CD4-positive, alpha-beta T cell treated with Interleukin-4 for 4 hours (primary cell): ENCODE data around the gene KIFAP3.
"Not testable (repeated sequence)": the region's sequence is repeated elsewhere in the genome, so short reads cannot be mapped to it uniquely, and the experiment has no call there.

Source experiments
- DNase-seq: peaks from one replicate; pipeline ENCODE4 v3.0.0-alpha.2; 2020

Gene KIFAP3

DNA sequence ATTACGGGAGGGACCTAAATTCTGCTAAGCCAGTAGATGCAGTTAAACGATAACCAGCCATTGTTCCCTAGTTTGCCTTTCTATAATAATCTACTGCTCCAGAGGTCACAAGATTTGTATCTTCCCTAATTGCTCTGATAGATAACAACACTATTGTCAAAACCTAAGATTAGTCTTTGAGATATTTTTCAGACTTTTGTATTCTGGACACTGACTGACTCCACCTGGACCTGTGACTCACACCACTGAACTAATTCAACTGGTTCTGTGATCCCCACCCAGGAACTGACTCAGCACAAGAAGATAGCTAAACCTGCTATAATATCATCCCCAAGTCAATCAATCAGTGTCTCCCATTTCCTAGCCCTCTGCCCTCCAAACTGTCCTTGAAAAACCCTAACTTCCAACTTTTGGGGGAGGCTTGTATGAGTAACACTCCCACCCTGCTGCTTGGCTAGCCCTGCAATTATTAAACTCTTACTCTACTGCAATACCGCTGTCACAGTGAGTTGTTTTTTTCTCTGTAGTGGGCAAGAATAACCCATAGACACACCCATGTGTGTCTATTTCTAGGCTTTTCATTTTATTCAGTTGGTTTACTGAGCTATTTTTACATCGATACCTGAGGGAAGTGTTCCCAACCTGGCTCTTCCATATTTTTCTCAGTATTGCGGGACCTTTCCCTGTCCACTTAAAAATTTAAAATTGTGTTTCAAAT lies 11.2 kb downstream of the KIFAP3 start:
- no peak for DNase-seq

DNA sequence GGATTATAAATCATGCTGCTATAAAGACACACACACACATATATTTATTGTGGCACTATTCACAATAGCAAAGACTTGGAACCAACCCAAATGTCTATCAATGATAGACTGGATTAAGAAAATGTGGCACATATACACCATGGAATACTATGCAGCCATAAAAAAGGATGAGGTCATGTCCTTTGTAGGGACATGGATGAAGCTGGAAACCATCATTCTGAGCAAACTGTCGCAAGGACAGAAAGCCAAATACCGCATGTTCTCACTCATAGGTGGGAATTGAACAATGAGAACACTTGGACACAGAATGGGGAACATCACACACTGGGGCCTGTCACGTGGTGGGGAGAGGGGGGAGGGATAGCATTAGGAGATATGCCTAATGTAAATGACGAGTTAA lies 12.8 kb downstream of the KIFAP3 start:
- DNase-seq = not testable (repeated sequence)

DNA sequence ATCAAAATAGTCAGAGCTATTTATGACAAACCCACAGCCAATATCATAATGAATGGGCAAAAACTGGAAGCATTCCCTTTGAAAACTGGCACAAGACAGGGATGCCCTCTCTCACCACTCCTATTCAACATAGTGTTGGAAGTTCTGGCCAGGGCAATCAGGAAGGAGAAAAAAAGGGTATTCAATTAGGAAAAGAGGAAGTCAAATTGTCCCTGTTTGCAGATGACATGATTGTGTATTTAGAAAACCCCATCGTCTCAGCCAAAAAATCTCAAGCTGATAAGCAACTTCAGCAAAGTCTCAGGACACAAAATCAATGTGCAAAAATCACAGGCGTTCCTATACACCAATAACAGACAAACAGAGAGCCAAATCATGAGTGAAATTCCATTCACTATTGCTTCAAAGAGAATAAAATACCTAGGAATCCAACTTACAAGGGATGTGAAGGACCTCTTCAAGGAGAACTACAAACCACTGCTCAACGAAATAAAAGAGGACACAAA lies 14.4 kb downstream of the KIFAP3 start:
- not testable (repeated sequence) for DNase-seq

DNA sequence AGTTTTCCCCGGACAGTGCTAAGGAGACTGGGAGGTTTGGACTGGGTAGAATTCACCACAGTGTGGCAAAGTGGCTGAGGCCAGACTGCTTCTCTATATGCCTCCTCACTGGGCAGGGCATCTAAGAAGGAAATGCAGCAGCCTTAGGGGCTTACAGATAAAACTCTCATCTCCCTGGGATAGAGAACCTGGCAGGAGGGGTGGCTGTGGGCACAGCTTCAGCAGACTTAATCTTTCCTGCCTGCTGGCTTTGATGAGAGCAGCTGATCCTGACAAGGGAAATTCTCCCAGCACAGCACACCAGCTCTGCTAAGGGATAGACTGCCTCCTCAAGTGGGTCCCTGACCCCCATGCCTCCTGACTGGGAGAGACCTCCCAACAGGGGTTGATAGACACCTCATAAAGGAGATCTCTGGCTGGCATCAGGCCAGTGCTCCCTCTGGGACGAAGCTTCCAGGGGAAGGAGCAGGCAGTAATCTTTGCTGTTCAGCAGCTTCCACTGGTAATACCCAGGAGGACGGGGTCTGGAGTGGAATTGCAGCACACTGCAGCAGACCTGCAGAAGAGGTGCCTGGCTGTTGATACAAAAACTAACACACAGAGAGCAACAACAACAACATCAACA lies 25.2 kb downstream of the KIFAP3 start:
- DNase-seq = no peak

DNA sequence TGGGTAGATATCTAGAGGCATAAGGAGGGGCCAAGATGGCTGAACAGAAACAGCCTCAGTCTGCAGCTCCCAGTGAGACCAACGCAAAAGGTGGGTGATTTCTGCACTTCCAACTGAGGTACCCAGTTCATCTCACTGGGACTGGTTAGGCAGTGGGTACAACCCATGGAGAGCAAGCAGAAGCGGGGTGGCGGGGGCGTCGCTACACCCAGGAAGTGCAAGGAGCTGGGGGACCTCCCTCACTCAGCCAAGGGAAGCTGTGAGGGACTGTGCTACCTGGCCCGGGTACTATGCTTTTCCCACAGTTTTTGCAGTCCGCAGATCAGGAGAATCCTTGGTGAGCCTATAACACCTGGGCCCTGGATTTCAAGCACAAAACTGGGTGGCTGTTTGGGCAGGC lies 26.0 kb downstream of the KIFAP3 start:
- no peak for DNase-seq

DNA sequence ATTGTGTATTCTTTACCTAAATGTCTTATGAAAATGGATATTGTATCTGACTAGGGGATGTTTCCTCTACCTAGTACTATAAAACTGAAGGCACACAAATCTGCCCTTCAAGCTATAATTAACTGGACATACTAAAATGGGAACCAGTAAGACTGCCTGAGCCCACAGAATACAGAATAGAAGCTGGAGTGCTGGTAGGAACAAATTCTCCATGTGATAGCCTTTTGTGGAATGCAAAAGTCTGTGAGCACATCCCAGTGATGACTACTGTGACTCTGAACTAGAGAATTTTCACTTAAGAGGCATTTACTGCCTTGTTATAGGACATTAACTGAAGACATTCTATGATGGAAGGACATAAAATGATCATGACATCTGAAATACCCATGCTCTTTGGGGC lies 30.3 kb downstream of the KIFAP3 start:
- no peak for DNase-seq

DNA sequence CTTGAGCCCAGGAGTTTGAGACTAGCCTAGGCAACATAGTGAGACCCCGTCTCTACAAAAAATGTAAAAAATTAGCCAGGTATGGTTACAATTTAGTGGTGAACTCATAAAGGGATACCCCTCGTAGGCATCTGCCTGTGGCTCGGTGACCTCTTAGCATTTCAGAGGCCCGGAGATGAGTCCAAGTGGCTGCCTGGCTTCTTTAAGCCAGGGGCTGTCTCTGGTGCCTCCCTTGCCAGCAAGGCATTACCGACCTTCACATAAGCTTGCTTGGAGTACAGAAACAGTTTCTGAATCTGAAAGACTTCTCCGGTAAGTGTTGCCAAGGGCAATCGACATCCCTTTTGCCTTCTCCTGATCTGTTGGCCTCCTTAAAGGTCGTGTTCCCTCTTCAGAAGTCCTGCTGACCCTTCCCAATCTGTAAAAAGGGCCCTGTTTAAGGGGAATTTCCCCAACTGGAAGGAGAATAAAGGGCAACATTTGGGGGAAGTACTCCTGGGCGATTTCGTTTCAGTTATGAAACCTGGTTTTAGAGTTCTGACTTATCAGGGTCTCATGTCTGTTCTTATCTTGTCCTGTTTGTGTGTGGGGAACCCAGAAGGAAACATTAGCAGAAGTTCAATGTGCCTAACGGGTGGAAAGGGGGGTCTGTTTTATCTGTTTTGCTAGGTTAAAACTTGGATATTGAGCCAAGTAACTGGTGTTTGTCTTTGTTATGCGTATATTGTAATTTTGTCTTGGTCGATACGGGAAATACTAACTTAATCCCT lies 32.9 kb downstream of the KIFAP3 start:
- DNase-seq = no peak

DNA sequence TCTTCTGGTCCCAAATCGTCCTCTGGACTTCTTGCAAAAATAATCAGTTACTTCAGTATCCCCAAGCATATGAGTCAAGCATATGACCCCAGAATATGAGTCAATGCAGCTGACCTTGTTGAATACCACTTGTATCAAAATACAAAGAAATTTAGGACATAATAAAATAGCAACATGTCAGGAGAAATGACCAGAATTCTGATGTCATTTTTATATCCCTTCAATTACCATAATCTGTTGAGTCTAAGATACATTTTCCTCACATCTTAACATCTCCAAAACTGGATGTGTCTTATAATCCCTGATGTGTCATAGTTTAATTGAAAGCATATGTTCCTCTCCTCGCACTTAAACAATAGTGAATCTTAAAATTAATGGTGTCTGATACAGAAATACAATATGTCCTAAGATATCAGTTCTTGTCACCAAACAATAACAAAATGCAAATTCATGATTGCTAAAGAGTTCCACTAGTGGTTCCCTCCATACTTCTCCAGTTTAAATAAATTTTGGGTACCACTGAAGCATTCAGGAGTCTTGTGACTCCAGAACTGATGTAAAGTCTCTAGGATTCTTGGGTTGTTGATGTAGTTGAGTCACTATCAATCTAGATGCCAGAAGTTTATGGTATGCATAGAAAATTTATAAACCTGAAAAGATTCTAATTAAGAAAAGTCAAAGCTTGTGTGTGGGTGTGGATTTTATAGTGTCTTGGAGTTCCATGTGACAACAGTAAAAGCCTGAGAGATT lies 41.8 kb downstream of the KIFAP3 start:
- no peak for DNase-seq

DNA sequence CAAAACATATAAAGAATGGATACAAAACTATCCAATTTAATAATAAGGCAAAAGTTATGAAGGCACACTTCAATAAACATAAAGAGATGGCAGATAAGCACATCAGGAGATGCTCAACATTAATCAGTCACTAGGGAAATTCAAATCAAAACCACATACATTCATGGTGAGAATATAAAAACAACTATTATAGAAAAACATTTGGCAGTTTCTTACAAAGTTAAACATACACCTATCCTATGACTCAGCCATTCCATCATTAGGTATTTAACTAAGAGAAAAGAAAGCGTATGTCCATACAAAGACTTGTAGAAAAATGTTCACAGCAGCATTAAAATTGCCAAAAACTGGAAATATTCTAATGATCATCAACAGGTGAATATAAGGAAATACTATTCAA lies 44.3 kb downstream of the KIFAP3 start:
- DNase-seq = no peak

DNA sequence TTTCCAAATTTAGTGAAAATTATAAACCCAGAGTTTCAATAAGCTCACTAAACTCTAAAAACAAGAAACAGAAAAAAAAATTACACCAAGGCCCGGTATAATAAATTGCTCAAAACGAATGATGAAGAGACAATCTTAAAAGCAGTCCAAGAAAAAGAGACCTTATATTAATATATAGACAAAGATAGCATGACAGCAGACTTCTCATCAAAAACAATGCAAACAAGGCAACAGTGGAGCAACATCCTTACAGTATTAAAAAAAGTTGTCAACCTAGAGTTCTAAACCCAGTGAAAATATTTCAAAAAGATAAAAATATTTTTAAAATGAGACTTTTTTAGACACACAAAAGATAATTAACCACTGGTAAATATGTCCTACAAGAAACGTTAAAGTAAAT lies 46.7 kb downstream of the KIFAP3 start:
- no peak for DNase-seq

DNA sequence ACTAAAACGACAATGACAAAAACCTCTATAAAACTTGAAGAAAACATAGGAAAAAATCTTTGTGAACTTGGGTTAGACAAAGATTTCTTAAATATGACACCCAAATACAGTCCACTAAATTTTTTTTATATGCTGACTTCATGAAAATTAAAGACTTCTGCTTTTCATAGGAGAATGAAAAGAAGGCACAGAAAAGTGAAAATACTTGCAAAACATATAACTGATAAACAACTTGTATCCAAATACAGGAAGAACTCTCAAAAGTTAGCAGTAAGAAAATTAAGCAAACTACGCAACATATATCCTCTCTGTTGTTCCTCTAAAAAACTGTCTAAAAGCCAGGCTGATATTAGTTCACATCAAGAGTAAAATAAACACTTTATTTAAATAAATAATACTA lies 53.6 kb downstream of the KIFAP3 start:
- DNase-seq = no peak

DNA sequence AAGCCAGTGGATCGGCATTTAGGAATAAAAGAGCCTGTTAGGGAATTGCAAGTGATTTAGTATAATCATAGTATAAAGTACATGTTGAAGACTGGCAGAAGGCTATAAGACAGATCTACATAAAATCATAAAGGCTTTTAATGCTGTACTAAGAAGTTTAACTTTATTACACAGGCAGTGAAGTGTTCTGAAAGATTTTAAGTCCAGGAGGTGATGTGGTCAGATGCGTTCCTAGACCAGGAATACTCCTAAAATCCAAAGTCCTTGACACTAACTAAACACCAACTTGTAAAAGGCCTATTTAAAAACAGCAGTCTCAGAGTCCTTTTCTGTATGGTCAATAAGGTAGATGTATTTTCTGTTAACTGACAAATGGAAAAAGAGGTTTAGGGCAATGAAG lies 57.0 kb downstream of the KIFAP3 start:
- no peak for DNase-seq

DNA sequence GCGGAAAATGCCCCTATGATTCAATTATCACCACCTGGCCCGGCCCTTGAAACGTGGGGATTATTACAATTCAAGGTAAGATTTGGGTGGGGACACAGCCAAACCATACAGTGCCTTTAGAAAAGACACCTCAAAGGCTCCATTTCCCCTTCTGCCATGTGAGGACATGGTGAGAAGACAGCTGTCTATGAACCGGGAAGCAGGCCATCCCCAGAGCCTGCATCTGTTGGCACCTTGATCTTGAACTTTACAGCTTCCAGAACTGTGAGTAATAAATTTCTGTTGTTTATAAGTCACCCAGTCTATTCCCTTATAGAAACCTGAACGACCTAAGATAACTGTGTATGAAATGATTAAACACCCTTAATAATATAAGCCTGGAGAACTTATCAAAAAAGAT lies 61.6 kb downstream of the KIFAP3 start:
- DNase-seq = no peak

DNA sequence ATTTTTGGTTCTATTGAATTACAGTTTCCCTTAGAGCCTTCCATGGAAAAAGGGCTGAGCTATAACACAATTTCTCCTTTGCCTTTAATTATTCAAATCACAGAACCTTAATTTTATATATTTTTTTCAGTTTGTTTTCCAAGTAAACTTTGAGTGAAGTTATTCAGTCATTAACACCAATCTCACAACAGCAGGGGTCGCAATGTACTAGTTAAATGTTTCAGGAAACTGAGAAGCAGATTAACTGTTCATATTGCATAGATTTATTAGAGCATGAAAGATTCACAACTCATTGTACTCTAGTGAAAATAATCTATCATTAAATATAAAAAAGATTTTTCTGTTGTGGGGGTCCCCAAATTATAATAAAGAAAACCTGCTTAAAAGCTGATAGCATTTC lies 64.1 kb downstream of the KIFAP3 start:
- DNase-seq = peak; percentile 13

DNA sequence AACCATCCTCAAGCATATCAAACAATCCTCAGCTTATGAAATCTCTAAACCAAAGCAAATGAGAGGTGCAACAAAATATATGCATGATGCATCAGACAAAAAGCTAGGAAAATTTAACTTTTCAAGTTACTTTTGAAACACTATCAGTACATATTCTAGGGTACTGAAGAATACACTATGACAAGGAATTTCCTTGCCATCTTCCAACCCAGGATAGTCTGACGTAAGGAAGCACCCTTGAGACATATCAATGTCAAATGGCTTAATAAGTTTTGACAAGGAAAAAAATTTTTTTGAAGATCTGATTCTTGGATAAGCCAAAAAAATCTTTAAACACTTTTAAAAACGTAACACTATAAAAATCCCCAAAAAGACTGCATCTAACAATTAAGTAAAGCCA lies 64.9 kb downstream of the KIFAP3 start:
- no peak for DNase-seq

DNA sequence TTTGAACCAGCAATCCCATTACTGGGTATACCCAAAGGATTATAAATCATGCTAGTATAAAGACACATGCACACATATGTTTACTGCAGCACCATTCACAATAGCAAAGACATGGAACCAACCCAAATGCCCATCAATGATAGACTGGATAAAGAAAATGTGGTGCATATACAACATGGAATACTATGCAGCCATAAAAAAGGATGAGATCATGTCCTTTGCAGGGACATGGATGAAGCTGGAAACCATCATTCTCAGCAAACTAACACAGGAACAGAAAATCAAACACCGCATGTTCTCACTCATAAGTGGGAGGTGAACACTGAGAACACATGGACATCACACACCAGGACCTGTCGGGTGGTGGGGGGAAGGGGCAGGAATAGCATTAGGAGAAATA lies 65.8 kb downstream of the KIFAP3 start:
- not testable (repeated sequence) for DNase-seq

DNA sequence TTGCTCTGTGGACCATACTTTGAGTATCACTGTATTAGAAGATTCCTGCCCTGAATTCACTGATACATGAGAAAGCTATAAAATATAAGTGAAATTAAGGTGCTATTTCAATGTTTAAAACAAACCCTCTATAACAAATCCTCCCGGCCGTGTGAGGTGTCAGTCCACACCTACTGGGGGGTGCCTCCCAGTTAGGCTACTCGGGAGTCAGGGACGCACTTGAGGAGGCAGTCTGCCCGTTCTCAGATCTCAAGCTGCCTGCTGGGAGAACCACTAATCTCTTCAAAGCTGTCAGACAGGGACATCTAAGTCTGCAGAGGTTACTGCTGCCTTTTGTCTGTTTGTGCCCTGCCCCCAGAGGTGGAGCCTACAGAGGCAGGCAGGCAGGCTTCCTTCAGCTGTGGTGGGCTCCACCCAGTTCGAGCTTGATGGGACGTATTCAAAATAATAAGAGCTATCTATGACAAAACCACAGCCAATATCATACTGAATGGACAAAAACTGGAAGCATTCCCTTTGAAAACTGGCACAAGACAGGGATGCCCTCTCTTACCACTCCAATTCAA lies 71.1 kb downstream of the KIFAP3 start:
- not testable (repeated sequence) for DNase-seq

DNA sequence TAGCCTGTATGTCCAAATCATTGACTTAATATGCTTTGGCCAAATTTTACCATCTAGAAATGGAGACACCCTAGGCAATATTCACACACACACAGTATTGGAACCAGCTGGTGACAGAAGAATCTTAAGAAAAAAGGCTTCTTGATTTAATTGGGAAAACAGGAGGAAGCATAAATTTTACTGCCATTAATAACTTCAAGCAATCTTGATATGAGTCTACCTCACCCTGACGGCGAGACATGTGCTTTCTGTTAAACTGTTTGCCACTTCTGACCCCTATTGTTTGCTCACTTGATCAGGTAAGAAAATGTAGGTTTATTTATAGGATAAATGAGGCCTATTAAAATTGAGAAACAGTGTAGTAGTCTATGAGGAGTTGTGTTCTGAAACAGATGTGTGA lies 73.2 kb downstream of the KIFAP3 start:
- DNase-seq = no peak

DNA sequence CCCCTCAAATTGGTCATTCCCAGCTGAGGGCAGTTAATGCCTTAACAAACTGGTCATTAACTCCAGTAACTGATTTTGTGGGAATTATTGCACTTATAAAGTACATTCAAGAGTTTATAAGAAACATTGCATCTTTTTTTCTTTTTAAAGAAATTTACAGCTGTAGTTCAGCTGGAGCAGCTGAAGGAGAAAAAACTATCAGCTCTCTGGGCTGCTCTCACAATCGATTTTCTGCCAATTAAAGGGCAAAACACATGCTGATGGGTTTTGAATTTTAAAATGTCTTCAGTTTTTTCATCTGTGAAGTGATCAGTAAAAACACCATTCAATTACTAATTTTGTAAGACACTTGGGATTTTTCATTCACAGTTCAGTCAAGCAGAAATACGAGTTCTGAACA lies 74.7 kb downstream of the KIFAP3 start:
- DNase-seq = no peak

DNA sequence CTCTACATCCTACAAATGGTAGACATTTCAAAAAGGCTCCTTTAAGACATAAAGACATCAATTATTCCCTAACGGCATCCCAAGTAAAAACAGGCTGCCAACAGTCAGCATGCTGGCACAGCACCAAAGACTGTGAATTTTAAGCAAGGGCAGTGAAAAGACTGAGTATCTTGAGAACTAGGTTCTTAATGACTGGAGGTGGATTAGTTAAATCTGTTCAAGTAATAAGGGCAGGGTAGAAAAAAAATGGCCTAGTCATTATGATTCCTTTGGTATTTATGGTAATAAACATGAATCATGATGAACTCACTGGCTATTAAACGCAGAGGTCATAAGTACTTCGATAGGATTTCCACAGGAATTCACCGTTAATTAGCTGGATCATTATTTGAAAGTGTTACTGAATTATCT lies 75.2 kb downstream of the KIFAP3 start:
- DNase-seq = no peak

DNA sequence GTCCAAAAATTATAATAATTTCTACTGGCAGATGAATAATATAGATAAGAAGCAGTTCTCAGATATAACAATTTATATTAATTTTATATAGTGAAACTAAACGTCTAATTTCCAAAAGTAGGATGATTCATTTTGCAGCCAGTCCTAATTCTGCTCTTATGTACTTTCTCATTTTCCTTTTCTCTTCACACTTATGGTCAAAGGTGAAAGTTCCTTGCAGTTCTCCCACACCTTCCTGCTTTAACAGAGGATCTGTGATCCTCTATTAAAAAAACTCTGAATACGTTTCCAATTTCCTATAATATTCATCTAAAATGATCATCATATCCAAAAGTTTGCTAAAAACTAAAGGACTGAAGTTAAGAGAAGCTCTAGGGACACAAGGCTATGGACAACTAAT lies 78.5 kb downstream of the KIFAP3 start:
- DNase-seq = no peak

DNA sequence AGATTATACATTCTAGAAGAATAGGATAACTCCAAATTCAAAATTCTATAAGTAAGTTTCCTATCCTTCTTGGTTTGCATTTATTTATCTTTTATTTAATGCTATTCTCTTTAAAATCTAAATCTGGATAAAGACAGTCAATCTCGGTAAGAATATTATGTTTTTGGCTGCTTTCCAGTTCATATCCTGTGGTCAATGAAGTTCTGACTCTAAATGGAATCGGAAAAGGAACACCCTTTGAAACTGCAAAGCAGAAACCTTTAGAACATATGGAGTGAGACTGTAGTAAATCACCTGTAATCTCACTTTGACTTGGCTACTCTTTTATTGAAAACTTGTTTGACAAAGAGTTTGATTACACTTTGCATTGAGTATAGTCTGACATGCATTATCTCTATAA lies 85.2 kb downstream of the KIFAP3 start:
- DNase-seq = no peak

DNA sequence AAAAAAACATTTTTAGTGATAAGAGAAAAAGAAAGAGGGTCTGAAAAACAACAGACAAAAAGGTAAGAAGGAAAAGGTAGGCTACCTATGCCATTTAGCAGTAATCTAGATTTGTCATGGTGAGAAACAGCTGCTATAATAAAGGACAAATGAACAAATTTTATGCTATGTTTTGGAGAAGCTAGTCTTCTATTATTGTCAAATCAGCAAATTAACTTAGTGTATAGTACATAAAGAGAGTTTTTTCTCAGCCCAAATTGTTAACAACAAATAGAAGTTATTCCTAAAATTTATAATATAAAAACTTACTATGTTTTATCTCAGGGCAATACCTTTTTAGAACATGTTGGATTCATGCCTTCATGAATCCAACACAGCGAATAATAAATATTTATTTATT lies 88.7 kb downstream of the KIFAP3 start:
- no peak for DNase-seq
